IMR-90 (cell line): ENCODE data around the gene ZDHHC14. TPM values are rescaled to one million over a fixed set of nuclear protein-coding genes. Genes with fewer than 3 reads are reported as not detected.
"Not testable (repeated sequence)": the region's sequence is repeated elsewhere in the genome, so short reads cannot be mapped to it uniquely, and the experiment has no call there.

Experiments used
- ATAC-seq: fragments of 200-7000 bp; cut with Tn5 transposase; 2 replicates; pipeline ENCODE4 v1.9.1; 2020; ENCODE audit warnings: low read depth, mild to moderate bottlenecking, moderate library complexity
- BruUV-seq: library from RNA; stranded (reverse); fragments of 400-500 nt; replicated peaks from 2 replicates; lab custom pipeline; 2021; lab: Mats Ljungman, UMichigan
- CTCF ChIA-PET: fragments of 300-600 bp; formaldehyde crosslinking; extraction: SDS; loops from one replicate; lab custom pipeline; 2021; ENCODE audit warnings: antibody characterized with exemption; lab: Yijun Ruan, JAX
- POLR2A ChIA-PET: fragments of 300-600 bp; sonication (Branson Sonifier 250); formaldehyde crosslinking; loops from one replicate; lab custom pipeline; 2022; ENCODE audit warnings: antibody characterized with exemption; ENCODE audit not compliant: unreplicated experiment; lab: Charles Lee
- DNase-seq: peaks from one replicate; pipeline ENCODE4 v3.0.0; 2013
- H2AFZ ChIP-seq: replicated peaks from 2 replicates; pipeline ENCODE3; 2013; ENCODE audit warnings: low read length, mild to moderate bottlenecking; ENCODE audit not compliant: poor library complexity
- H2AK5ac ChIP-seq: 2 replicates; pipeline ENCODE4 v1.6.1; 2013; ENCODE audit warnings: low read depth, low read length, inconsistent platforms
- H2AK9ac ChIP-seq: replicated peaks from 2 replicates; pipeline ENCODE3; 2013; ENCODE audit warnings: mild to moderate bottlenecking, low read depth, low read length, moderate library complexity; ENCODE audit not compliant: poor library complexity
- H2BK120ac ChIP-seq: 2 replicates; pipeline ENCODE4 v1.6.1; 2013; ENCODE audit warnings: low read depth, low read length, inconsistent platforms
- H2BK15ac ChIP-seq: 3 replicates; pipeline ENCODE4 v1.6.1; 2013; ENCODE audit warnings: low read depth, low read length, inconsistent platforms
- H2BK20ac ChIP-seq: 2 replicates; pipeline ENCODE4 v1.6.1; 2013; ENCODE audit warnings: low read depth, mild to moderate bottlenecking, inconsistent platforms, low read length, moderate library complexity
- H2BK5ac ChIP-seq: 2 replicates; pipeline ENCODE4 v1.6.1; 2013; ENCODE audit warnings: mild to moderate bottlenecking, low read depth, low read length, inconsistent platforms; ENCODE audit not compliant: poor library complexity, severe bottlenecking
- H3K14ac ChIP-seq: replicated peaks from 2 replicates; pipeline ENCODE4 v1.6.1; 2013; ENCODE audit warnings: low read depth, low read length, inconsistent platforms
- H3K18ac ChIP-seq: 2 replicates; pipeline ENCODE4 v1.6.1; 2013; ENCODE audit warnings: low read depth, low read length, control low read depth
- H3K23ac ChIP-seq: 2 replicates; pipeline ENCODE4 v1.6.1; 2013; ENCODE audit warnings: low read depth, low read length, inconsistent platforms
- H3K27ac ChIP-seq: 2 replicates; pipeline ENCODE4 v1.5.1; 2013; ENCODE audit warnings: mild to moderate bottlenecking, control low read depth, low read length; ENCODE audit not compliant: insufficient read depth
- H3K27me3 ChIP-seq: 2 replicates; pipeline ENCODE4 v1.6.1; 2013; ENCODE audit warnings: low read length; ENCODE audit not compliant: control insufficient read depth, insufficient read depth
- H3K36me3 ChIP-seq: 2 replicates; pipeline ENCODE4 v1.6.1; 2013; ENCODE audit warnings: low read length, mixed read lengths; ENCODE audit not compliant: control insufficient read depth, insufficient read depth
- H3K4ac ChIP-seq: 2 replicates; pipeline ENCODE4 v1.6.1; 2013; ENCODE audit warnings: low read depth, low read length, inconsistent platforms
- H3K4me1 ChIP-seq: 2 replicates; pipeline ENCODE4 v1.6.1; 2013; ENCODE audit warnings: low read length, mixed read lengths; ENCODE audit not compliant: control insufficient read depth, insufficient read depth
- H3K4me2 ChIP-seq: 2 replicates; pipeline ENCODE4 v1.6.1; 2013; ENCODE audit warnings: low read depth, mild to moderate bottlenecking, control low read depth, low read length, moderate library complexity
- H3K4me3 ChIP-seq: 2 replicates; pipeline ENCODE4 v1.5.1; 2013; ENCODE audit warnings: low read depth, mild to moderate bottlenecking, control low read depth, low read length, moderate library complexity; ENCODE audit not compliant: insufficient read depth
- H3K56ac ChIP-seq: 2 replicates; pipeline ENCODE4 v1.6.1; 2013; ENCODE audit warnings: low read length, inconsistent platforms; ENCODE audit not compliant: insufficient read depth; ENCODE audit errors: extremely low read depth
- H3K79me1 ChIP-seq, 2 experiments: 2 replicates each; pipeline ENCODE4 v1.6.1; 2013; ENCODE audit warnings: low read length in 2 of 2, inconsistent platforms in 1 of 2, low read depth in 1 of 2
- H3K9ac ChIP-seq: 2 replicates; pipeline ENCODE4 v1.6.1; 2013; ENCODE audit warnings: low read depth, low read length, control low read depth
- H3K9me1 ChIP-seq: 2 replicates; pipeline ENCODE4 v1.6.1; 2013; ENCODE audit warnings: low read length, inconsistent platforms; ENCODE audit not compliant: insufficient read depth
- H3K9me3 ChIP-seq: 2 replicates; pipeline ENCODE4 v1.6.1; 2013; ENCODE audit warnings: low read length; ENCODE audit not compliant: control insufficient read depth, insufficient read depth
- H4K20me1 ChIP-seq: 2 replicates; pipeline ENCODE4 v1.6.1; 2013; ENCODE audit warnings: low read length, inconsistent platforms; ENCODE audit not compliant: insufficient read depth
- H4K5ac ChIP-seq: 2 replicates; pipeline ENCODE4 v1.6.1; 2013; ENCODE audit warnings: mild to moderate bottlenecking, low read depth, low read length, control low read depth
- H4K8ac ChIP-seq, 2 experiments: 2 replicates each; pipeline ENCODE4 v1.6.1; 2013; ENCODE audit warnings: low read depth in 2 of 2, low read length in 2 of 2, control low read depth in 1 of 2, inconsistent platforms in 1 of 2
- H4K91ac ChIP-seq: 2 replicates; pipeline ENCODE4 v1.6.1; 2013; ENCODE audit warnings: low read depth, low read length, inconsistent platforms; ENCODE audit not compliant: insufficient read depth
- FOS ChIP-seq: fragments of 150-350 bp; IDR thresholded peaks from 2 replicates; pipeline ENCODE4 v1.6.1; 2016; ENCODE audit warnings: low read depth, low read length
- WGBS, 2 experiments: methylation state at CpG; one replicate each; pipeline versions ENCODE4 v1.1.5 to v1.1.7; 2013; ENCODE audit warnings: missing lambda C conversion rate in 2 of 2; ENCODE audit not compliant: insufficient read length in 1 of 2; ENCODE audit errors: extremely low coverage in 2 of 2; 5-methylcytosine and 5-hydroxymethylcytosine counted together
- dilution Hi-C: fragments of 300-500 bp; cut with HindIII; formaldehyde crosslinking; loops from one replicate; pipeline ENCODE4 v1.14.3; 2018; ENCODE audit warnings: low sequenced_read_pairs; ENCODE audit not compliant: unreplicated experiment
- in situ Hi-C: fragments of 300-500 bp; cut with MboI; formaldehyde crosslinking; loops from 3 replicates; pipeline ENCODE4 v1.14.3; 2019; ENCODE audit warnings: low sequenced_read_pairs, inconsistent platforms, mixed read lengths
- intact Hi-C: fragments of 100-400 bp; cut with micrococcal nuclease; formaldehyde crosslinking; loops from 2 replicates; pipeline ENCODE4 v1.10.0; 2022
- polyA plus RNA-seq, 3 experiments: library from polyadenylated mRNA; depleted of rRNA; stranded (reverse); fragments of >200 nt; gene quantifications; 2 replicates each; pipeline ENCODE4 v1.2.3, GENCODE V29; 2012; ENCODE audit warnings: low replicate concordance in 1 of 3
- total RNA-seq: library from RNA; depleted of rRNA; stranded (reverse); fragments of >200 nt; gene quantifications from 2 replicates; pipeline ENCODE4 v1.2.3, GENCODE V29; 2012

The ZDHHC14 gene
- total and polyA plus RNA-seq, 2 of the 4 experiments (the other 2 are of a cell fraction) = 0.90 to 2.0 TPM

- dilution Hi-C loops = no loop called here
- ATAC-seq = no peak
- Histone ChIP-seq H3K36me3 (no peaks in the 10 kb centered on the region), H2BK15ac (no peak overlapping the region), H3K18ac (no peak overlapping the region), H2BK5ac (no peak overlapping the region), H3K4me3 (no peak overlapping the region), H3K27me3 (peaks cover 1% of the 10 kb centered on the region), H4K91ac (no peak overlapping the region), H3K4ac (no peak overlapping the region), H3K4me2 (no peak overlapping the region), H3K23ac (no peak overlapping the region), H2BK20ac (no peak overlapping the region), H3K9ac (no peak overlapping the region), H3K9me1 (peaks cover 8% of the 10 kb centered on the region), H4K8ac (no peak overlapping the region), H2BK120ac (no peak overlapping the region), H2AK5ac (no peak overlapping the region), H4K20me1 (no peaks in the 10 kb centered on the region; the same call in 1 of the 2 replicates), H3K9me3 (no peaks in the 10 kb centered on the region), H3K56ac (no peak overlapping the region), H3K79me1 (no peaks in the 10 kb centered on the region), H2AK9ac (no peak overlapping the region), H3K14ac (no peak overlapping the region), H2AFZ (no peak overlapping the region), H3K4me1 (peaks cover 8% of the 10 kb centered on the region), H4K5ac (no peak overlapping the region), H3K27ac (no peak overlapping the region)
- DNase-seq = no peak
- CTCF ChIA-PET = no interaction called here
- POLR2A ChIA-PET = no interaction called here
- in situ Hi-C loops = no loop called here
- no peak for TF ChIP-seq FOS
- intact Hi-C loops = no loop called here
- no CpG with 5 or more reads among the region's 6 CpGs for WGBS, 2 experiments
- BruUV-seq = no TSS peak
Measured at GRCh38 chr6:157462956-157463742, 82.2 kb downstream of the ZDHHC14 start.

- H2BK15ac ChIP-seq, H3K79me1 ChIP-seq, in situ Hi-C loops, H4K5ac ChIP-seq, H2BK120ac ChIP-seq, POLR2A ChIA-PET, H2AFZ ChIP-seq, H4K8ac ChIP-seq, H3K27ac ChIP-seq, H3K14ac ChIP-seq, H2AK5ac ChIP-seq, H4K20me1 ChIP-seq, H3K36me3 ChIP-seq, H3K9ac ChIP-seq, CTCF ChIA-PET, H3K56ac ChIP-seq, H2BK5ac ChIP-seq, H2AK9ac ChIP-seq, H3K4me2 ChIP-seq, H3K23ac ChIP-seq, H3K4me1 ChIP-seq, H4K91ac ChIP-seq, H3K4me3 ChIP-seq, H3K18ac ChIP-seq, ATAC-seq, BruUV-seq, dilution Hi-C loops, H3K4ac ChIP-seq, intact Hi-C loops, DNase-seq, H3K9me1 ChIP-seq, H2BK20ac ChIP-seq, H3K27me3 ChIP-seq, H3K9me3 ChIP-seq: not testable (repeated sequence)
- WGBS, 2 experiments = no CpG with 5 or more reads among the region's 4 CpGs
Measured at GRCh38 chr6:157463743-157464135, 82.7 kb downstream of the ZDHHC14 start.
